Astrocyte (in vitro differentiated cells and primary cell): ENCODE data around the gene SDK1. TPM values are rescaled to one million over a fixed set of nuclear protein-coding genes. Genes with fewer than 3 reads are reported as not detected.
A peak's percentile ranks its signal among the peaks of the same experiment; 100 is the strongest.

Experiments
- DNase-seq: peaks from one replicate; pipeline ENCODE4 v3.0.0-alpha.2; 2010; ENCODE audit warnings: low read depth
- FAIRE-seq: peaks from 2 replicates; lab custom pipeline; 2011; peaks lifted over from hg19 to GRCh38; lab: Jason Lieb, UNC
- H2AFZ ChIP-seq: 2 replicates; pipeline ENCODE4 v1.6.0; 2012; ENCODE audit warnings: low read depth, low read length, inconsistent platforms
- H3K27ac ChIP-seq: 2 replicates; pipeline ENCODE4 v1.5.1; 2011; ENCODE audit warnings: low read depth, low read length, inconsistent platforms
- H3K27me3 ChIP-seq: 2 replicates; pipeline ENCODE4 v1.6.0; 2011; ENCODE audit warnings: low read length, inconsistent platforms; ENCODE audit not compliant: insufficient read depth
- H3K36me3 ChIP-seq: 2 replicates; pipeline ENCODE4 v1.5.1; 2011; ENCODE audit warnings: low read length, inconsistent platforms; ENCODE audit not compliant: insufficient read depth
- H3K4me1 ChIP-seq: 2 replicates; pipeline ENCODE4 v1.5.1; 2011; ENCODE audit warnings: low read length, inconsistent platforms; ENCODE audit not compliant: insufficient read depth
- H3K4me2 ChIP-seq: 2 replicates; pipeline ENCODE4 v1.6.0; 2012; ENCODE audit warnings: low read length, inconsistent platforms
- H3K4me3 ChIP-seq: 2 replicates; pipeline ENCODE4 v1.5.1; 2011; ENCODE audit warnings: low read depth, mild to moderate bottlenecking, low read length, inconsistent platforms; ENCODE audit not compliant: insufficient read depth
- H3K79me2 ChIP-seq: 2 replicates; pipeline ENCODE4 v1.6.0; 2012; ENCODE audit warnings: mild to moderate bottlenecking, low read length, inconsistent platforms; ENCODE audit not compliant: insufficient read depth
- H3K9ac ChIP-seq: 2 replicates; pipeline ENCODE4 v1.6.0; 2012; ENCODE audit warnings: mild to moderate bottlenecking, low read length, inconsistent platforms
- H3K9me3 ChIP-seq: 2 replicates; pipeline ENCODE4 v1.5.1; 2012; ENCODE audit warnings: low read depth, mild to moderate bottlenecking, low read length, inconsistent platforms; ENCODE audit not compliant: insufficient read depth
- H4K20me1 ChIP-seq: 2 replicates; pipeline ENCODE4 v1.6.0; 2012; ENCODE audit warnings: low read length, inconsistent platforms; ENCODE audit not compliant: insufficient read depth
- H3K27ac Mint-ChIP-seq: one replicate; pipeline ENCODE4 v1.8.0; 2021; ENCODE audit warnings: mild to moderate bottlenecking, mixed read lengths; ENCODE audit not compliant: unreplicated experiment
- H3K27me3 Mint-ChIP-seq: one replicate; pipeline ENCODE4 v1.8.0; 2021; ENCODE audit warnings: low read depth, mixed read lengths; ENCODE audit not compliant: unreplicated experiment
- H3K36me3 Mint-ChIP-seq: one replicate; pipeline ENCODE4 v1.8.0; 2021; ENCODE audit warnings: low read depth, mixed read lengths; ENCODE audit not compliant: unreplicated experiment
- H3K4me1 Mint-ChIP-seq: one replicate; pipeline ENCODE4 v1.8.0; 2021; ENCODE audit warnings: low read depth, mixed read lengths; ENCODE audit not compliant: unreplicated experiment
- H3K4me3 Mint-ChIP-seq: one replicate; pipeline ENCODE4 v1.8.0; 2021; ENCODE audit warnings: mild to moderate bottlenecking, moderate library complexity, mixed read lengths; ENCODE audit not compliant: unreplicated experiment
- H3K9me3 Mint-ChIP-seq: one replicate; pipeline ENCODE4 v1.8.0; 2021; ENCODE audit warnings: mild to moderate bottlenecking, mixed read lengths; ENCODE audit not compliant: unreplicated experiment
- EZH2 ChIP-seq: IDR thresholded peaks from 2 replicates; pipeline ENCODE4 v1.6.1; 2012; ENCODE audit warnings: mild to moderate bottlenecking, low read length, inconsistent platforms; ENCODE audit not compliant: insufficient read depth
- total RNA-seq: library from RNA; stranded (reverse); gene quantifications from 2 replicates; pipeline ENCODE4 v1.2.1, GENCODE V29; 2021
- TF ChIP-seq, protein P1 (sequence below): IDR thresholded peaks from 2 replicates; pipeline ENCODE4 v1.5.1; 2011; ENCODE audit warnings: low read depth, mild to moderate bottlenecking, inconsistent platforms, low read length, moderate library complexity; ENCODE audit not compliant: insufficient read depth

Gene SDK1
- total RNA-seq, 1 donor from 2014 or later: 4.2 TPM

DNA sequence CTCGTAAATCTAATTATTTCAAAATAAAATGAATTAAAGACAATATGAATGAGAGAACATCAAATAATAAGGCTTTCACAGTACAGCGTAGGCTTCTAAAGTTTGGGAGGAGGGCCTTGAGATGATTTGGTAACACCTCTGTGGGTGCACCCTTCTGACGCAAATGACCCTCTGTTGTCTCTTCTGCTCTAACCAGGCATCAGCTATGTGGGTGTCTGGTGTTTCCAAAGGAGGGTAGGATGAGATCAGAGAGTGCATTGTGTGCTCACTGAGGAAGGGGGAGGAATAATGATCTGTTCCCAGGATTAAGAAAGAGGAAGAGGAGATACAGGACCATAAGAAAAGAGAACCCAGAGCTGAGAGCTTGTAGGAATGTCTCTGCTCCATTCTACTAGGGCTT lies 420.4 kb downstream of the SDK1 start:
- no peaks in the 10 kb centered on the region for H3K9me3 Mint-ChIP-seq
- Histone ChIP-seq H3K4me3 (no peak overlapping the region), H3K27ac (no peak overlapping the region), H3K79me2 (no peaks in the 10 kb centered on the region), H2AFZ (no peak overlapping the region), H3K4me1 (no peaks in the 10 kb centered on the region), H3K9me3 (no peaks in the 10 kb centered on the region), H3K9ac (no peak overlapping the region), H4K20me1 (no peaks in the 10 kb centered on the region), H3K27me3 (no peaks in the 10 kb centered on the region), H3K36me3 (no peaks in the 10 kb centered on the region), H3K4me2 (no peak overlapping the region)
- H3K36me3 Mint-ChIP-seq: no peaks in the 10 kb centered on the region
- H3K4me1 Mint-ChIP-seq: no peaks in the 10 kb centered on the region
- H3K27ac Mint-ChIP-seq: no peak overlapping the region
- H3K27me3 Mint-ChIP-seq: no peaks in the 10 kb centered on the region
- DNase-seq (no peak), FAIRE-seq (no peak)
- TF ChIP-seq, protein P1, sequence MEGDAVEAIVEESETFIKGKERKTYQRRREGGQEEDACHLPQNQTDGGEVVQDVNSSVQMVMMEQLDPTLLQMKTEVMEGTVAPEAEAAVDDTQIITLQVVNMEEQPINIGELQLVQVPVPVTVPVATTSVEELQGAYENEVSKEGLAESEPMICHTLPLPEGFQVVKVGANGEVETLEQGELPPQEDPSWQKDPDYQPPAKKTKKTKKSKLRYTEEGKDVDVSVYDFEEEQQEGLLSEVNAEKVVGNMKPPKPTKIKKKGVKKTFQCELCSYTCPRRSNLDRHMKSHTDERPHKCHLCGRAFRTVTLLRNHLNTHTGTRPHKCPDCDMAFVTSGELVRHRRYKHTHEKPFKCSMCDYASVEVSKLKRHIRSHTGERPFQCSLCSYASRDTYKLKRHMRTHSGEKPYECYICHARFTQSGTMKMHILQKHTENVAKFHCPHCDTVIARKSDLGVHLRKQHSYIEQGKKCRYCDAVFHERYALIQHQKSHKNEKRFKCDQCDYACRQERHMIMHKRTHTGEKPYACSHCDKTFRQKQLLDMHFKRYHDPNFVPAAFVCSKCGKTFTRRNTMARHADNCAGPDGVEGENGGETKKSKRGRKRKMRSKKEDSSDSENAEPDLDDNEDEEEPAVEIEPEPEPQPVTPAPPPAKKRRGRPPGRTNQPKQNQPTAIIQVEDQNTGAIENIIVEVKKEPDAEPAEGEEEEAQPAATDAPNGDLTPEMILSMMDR: no peak
- no peak for TF ChIP-seq EZH2
- no peak overlapping the region for H3K4me3 Mint-ChIP-seq

GRCh38 chr7:3722396-3722922 lies 421.4 kb downstream of the SDK1 start:
- Mint-ChIP-seq H3K4me3 (no peak overlapping the region), H3K27me3 (no peaks in the 10 kb centered on the region), H3K27ac (no peak overlapping the region), H3K36me3 (no peaks in the 10 kb centered on the region), H3K9me3 (no peaks in the 10 kb centered on the region), H3K4me1 (no peaks in the 10 kb centered on the region)
- Histone ChIP-seq H4K20me1 (no peaks in the 10 kb centered on the region), H3K79me2 (no peaks in the 10 kb centered on the region), H2AFZ (no peak overlapping the region), H3K36me3 (no peaks in the 10 kb centered on the region), H3K27me3 (no peaks in the 10 kb centered on the region), H3K27ac (no peak overlapping the region), H3K9ac (no peak overlapping the region), H3K9me3 (no peaks in the 10 kb centered on the region), H3K4me1 (no peaks in the 10 kb centered on the region), H3K4me3 (no peak overlapping the region), H3K4me2 (no peak overlapping the region)
- FAIRE-seq (no peak), DNase-seq (peak; percentile 12)
- TF ChIP-seq, protein P1: no peak
- TF ChIP-seq EZH2: no peak
